GM12878 (cell line): Measurements from ENCODE around the gene ANKRD53. TPM values are rescaled to one million over a fixed set of nuclear protein-coding genes. Genes with fewer than 3 reads are reported as not detected.

ENCODE experiments used
- ATF7 ChIP-seq: fragments of 450-650 bp; IDR thresholded peaks from 2 replicates; pipeline ENCODE4 v1.6.1; 2016; ENCODE audit warnings: low read depth, mild to moderate bottlenecking
- CEBPB ChIP-seq, 2 experiments: fragments of 150-350 bp in 1 of 2; IDR thresholded peaks; 2 replicates each; pipeline ENCODE4 v1.6.1; 2012 to 2014; ENCODE audit warnings: low read depth in 2 of 2, low read length in 2 of 2, borderline replicate concordance in 1 of 2, inconsistent platforms in 1 of 2
- CEBPZ ChIP-seq: fragments of 150-350 bp; IDR thresholded peaks from 2 replicates; pipeline ENCODE4 v1.6.1; 2016; ENCODE audit warnings: low read depth, low read length
- E2F8 ChIP-seq: fragments of 450-650 bp; IDR thresholded peaks from 2 replicates; pipeline ENCODE4 v1.6.1; 2018; ENCODE audit warnings: mild to moderate bottlenecking, low read depth, moderate library complexity; ENCODE audit not compliant: partially characterized antibody
- ESRRA ChIP-seq: IDR thresholded peaks from 2 replicates; pipeline ENCODE4 v1.6.1; 2012; ENCODE audit warnings: mild to moderate bottlenecking, low read length, improper control_type of control experiment
- KDM1A ChIP-seq: fragments of 200-600 bp; sonication (generic); IDR thresholded peaks from 2 replicates; pipeline ENCODE4 v1.6.1; 2016; ENCODE audit warnings: borderline replicate concordance
- MYB ChIP-seq: fragments of 150-350 bp; IDR thresholded peaks from 2 replicates; pipeline ENCODE4 v1.6.1; 2014; ENCODE audit warnings: mild to moderate bottlenecking, low read depth, low read length, borderline replicate concordance
- NFIC ChIP-seq: IDR thresholded peaks from 2 replicates; pipeline ENCODE4 v1.6.1; 2012; ENCODE audit warnings: low read depth, mild to moderate bottlenecking, inconsistent platforms, low read length, moderate library complexity
- RFX5 ChIP-seq: IDR thresholded peaks from 2 replicates; pipeline ENCODE4 v1.6.1; 2011; ENCODE audit warnings: low read depth, low read length, improper control_type of control experiment
- STAT3 ChIP-seq: IDR thresholded peaks from 2 replicates; pipeline ENCODE4 v1.6.1; 2011; ENCODE audit warnings: low read depth, low read length, improper control_type of control experiment
- USF2 ChIP-seq: IDR thresholded peaks from 2 replicates; pipeline ENCODE4 v1.6.1; 2011; ENCODE audit warnings: low read depth, low read length, improper control_type of control experiment, borderline replicate concordance
- ZNF24 ChIP-seq: fragments of 450-650 bp; IDR thresholded peaks from 2 replicates; pipeline ENCODE4 v1.6.1; 2017; ENCODE audit warnings: antibody characterized with exemption, mild to moderate bottlenecking
- polyA plus RNA-seq, 11 experiments: library from polyadenylated mRNA; depleted of rRNA in 4 of 11; unstranded in 6 of 11; stranded (reverse) in 5 of 11; fragments of >200 nt; fragmentation: Nextera tagmentation in 4 of 11; fragmentation: Illumina TruSeq in 1 of 11; extraction: Ambion mirVana in 4 of 11; extraction: Trizol in 1 of 11; gene quantifications; 1 replicate in 1 of 11; 2 replicates in 10 of 11; pipeline versions ENCODE4 v1.2.1 to v1.2.3, GENCODE V29; 2011 to 2016; ENCODE audit warnings: inconsistent platforms in 2 of 11, missing spikeins in 2 of 11, low read depth in 1 of 11
- total RNA-seq, 4 experiments: library from RNA; depleted of rRNA in 3 of 4; stranded (reverse); fragments of >200 nt in 3 of 4; fragmentation: Illumina TruSeq in 1 of 4; extraction: Trizol in 1 of 4; gene quantifications; 2 replicates each; pipeline versions ENCODE4 v1.2.1 to v1.2.3, GENCODE V29; 2013 to 2021

Gene ANKRD53
- total and polyA plus RNA-seq, 10 of the 15 experiments (the other 5 are each of a cell fraction or from before 2014, with no cell fraction given), result 0.04 TPM; not detected in 8

- TF ChIP-seq CEBPB (IDR thresholded peaks at IDR 0.05; ENCODE audit: borderline replicate concordance in 1 of 2, low read depth in 2 of 2, low read length in 2 of 2), result no peak
- no peak for TF ChIP-seq CEBPZ
- no peak for TF ChIP-seq ATF7
- TF ChIP-seq MYB, result no peak
- no peak for TF ChIP-seq NFIC
- TF ChIP-seq ESRRA, result no peak
- TF ChIP-seq STAT3, result no peak
- TF ChIP-seq USF2, result no peak
- no peak for TF ChIP-seq RFX5
- TF ChIP-seq E2F8, result no peak
- no peak for TF ChIP-seq ZNF24
- TF ChIP-seq KDM1A, result no peak
These were observed 29.3 kb upstream of the ANKRD53 start (continued) for GRCh38 chr2:70949086-70949485.
